ENCODE data around the gene CRYGN.

DNA sequence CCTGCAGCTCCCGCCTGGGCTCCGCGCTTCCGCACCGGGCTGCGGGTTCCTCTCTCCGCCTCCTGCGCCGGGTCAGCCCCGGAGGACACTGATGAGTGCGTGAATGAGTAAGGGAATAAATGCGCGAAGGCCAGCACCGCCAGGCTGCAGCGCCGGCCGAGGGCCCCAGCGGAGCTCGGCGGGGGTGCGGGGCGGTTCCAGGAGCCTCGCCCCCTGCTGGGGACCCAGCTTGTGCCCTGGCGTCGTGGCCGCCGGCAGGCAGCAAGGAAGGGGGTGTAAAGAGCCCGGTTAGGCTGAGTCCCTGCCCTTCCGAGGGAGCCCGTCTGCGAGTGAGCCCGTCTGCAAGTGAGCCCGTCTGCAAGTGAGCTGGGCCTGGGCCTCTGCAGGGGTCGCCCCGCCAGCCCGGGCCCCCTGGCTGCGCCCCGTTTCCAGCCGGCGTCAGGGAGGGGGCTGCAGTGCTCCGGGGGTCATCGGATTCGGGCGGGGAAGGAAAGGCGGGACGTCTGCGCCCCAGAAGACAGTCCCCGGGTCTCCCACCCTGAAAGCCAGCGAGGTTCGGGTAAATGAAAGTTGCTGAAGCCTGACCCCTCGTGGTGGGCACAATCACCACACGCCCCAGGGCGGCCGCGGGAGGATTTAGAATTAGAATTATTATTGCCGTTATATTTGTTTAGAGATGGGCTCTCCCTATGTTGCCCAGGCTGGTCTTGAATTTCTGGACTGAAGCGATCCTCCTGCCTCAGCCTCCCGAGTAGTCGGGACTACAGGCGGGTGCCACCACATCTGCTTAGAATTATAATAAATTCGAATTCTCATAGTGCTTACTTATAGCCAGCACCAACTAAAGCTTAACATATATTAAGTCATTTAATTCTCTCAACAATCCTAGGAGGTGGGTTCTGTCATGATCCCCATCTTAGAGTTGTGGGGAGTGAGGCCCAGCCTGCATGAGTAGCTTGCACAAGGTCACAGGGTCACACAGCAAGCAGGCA is 8.6 kb upstream of the CRYGN start:
- TF ChIP-seq BHLHE40 (IDR thresholded peaks at IDR 0.05; ENCODE audit: borderline replicate concordance) = no peak
- no peak for TF ChIP-seq SP1 (IDR thresholded peaks at IDR 0.05)
- TF ChIP-seq FOXK2 (IDR thresholded peaks at IDR 0.05) = no peak
- TF ChIP-seq LEF1 (IDR thresholded peaks at IDR 0.05; ENCODE audit: borderline replicate concordance) = no peak
- TF ChIP-seq FOXM1 (IDR thresholded peaks at IDR 0.05; ENCODE audit: borderline replicate concordance) = no peak
- no peak for TF ChIP-seq HDGF (IDR thresholded peaks at IDR 0.05; ENCODE audit: borderline replicate concordance)
- no peak for TF ChIP-seq TARDBP (IDR thresholded peaks at IDR 0.05)
- no peak for TF ChIP-seq FOXA1 (IDR thresholded peaks at IDR 0.05)
- no peak for TF ChIP-seq SUZ12 (IDR thresholded peaks at IDR 0.05)
- TF ChIP-seq, protein P1, sequence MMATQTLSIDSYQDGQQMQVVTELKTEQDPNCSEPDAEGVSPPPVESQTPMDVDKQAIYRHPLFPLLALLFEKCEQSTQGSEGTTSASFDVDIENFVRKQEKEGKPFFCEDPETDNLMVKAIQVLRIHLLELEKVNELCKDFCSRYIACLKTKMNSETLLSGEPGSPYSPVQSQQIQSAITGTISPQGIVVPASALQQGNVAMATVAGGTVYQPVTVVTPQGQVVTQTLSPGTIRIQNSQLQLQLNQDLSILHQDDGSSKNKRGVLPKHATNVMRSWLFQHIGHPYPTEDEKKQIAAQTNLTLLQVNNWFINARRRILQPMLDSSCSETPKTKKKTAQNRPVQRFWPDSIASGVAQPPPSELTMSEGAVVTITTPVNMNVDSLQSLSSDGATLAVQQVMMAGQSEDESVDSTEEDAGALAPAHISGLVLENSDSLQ (IDR thresholded peaks at IDR 0.05) = no peak

All from HEK293T (cell line).